Dedifferentiated amniotic fluid mesenchymal stem cell (primary cell): ENCODE data around the gene TP53RK.

Experiments used
- DNase-seq: peaks from one replicate; pipeline ENCODE4 v3.0.0-alpha.2; 2016; ENCODE audit errors: extremely low spot score

TP53RK gene

GRCh38 chr20:46689082-46689753 lies at the start of gene TP53RK:
TSS of gene TP53RK (minus strand) at chr20:46689444. CDS start at chr20:46689414, 30 bp downstream.
- DNase-seq = peak; percentile 100

- no peak for DNase-seq
Observed at GRCh38 chr20:46735436-46735835, 46.2 kb upstream of the TP53RK start.

GRCh38 chr20:46731770-46732169 lies 42.5 kb upstream of the TP53RK start:
- DNase-seq = no peak

- DNase-seq = no peak
Observed at GRCh38 chr20:46725186-46726165, 36.2 kb upstream of the TP53RK start.

GRCh38 chr20:46724343-46724959 lies 35.2 kb upstream of the TP53RK start:
- DNase-seq = no peak

- DNase-seq = no peak
Observed at GRCh38 chr20:46723039-46723438, 33.8 kb upstream of the TP53RK start.

GRCh38 chr20:46722450-46722849 lies 33.2 kb upstream of the TP53RK start:
- no peak for DNase-seq

GRCh38 chr20:46721476-46721875 lies 32.2 kb upstream of the TP53RK start:
- DNase-seq = no peak

- DNase-seq = no peak
Observed at GRCh38 chr20:46720776-46721425, 31.7 kb upstream of the TP53RK start.

- DNase-seq = no peak
Observed at GRCh38 chr20:46720019-46720418, 30.8 kb upstream of the TP53RK start.

- DNase-seq = no peak
Observed at GRCh38 chr20:46717818-46718541, 28.7 kb upstream of the TP53RK start.

- DNase-seq = peak; percentile 61
Observed at GRCh38 chr20:46715292-46715756, 26.1 kb upstream of the TP53RK start.

GRCh38 chr20:46713957-46714834 lies 25.0 kb upstream of the TP53RK start:
- no peak for DNase-seq

- DNase-seq = no peak
Observed at GRCh38 chr20:46712056-46712636, 22.9 kb upstream of the TP53RK start.

- no peak for DNase-seq
Observed at GRCh38 chr20:46710153-46710913, 21.1 kb upstream of the TP53RK start.

- DNase-seq = no peak
Observed at GRCh38 chr20:46709459-46710152, 20.4 kb upstream of the TP53RK start, which contains the start of gene SLC2A10. TSS of gene SLC2A10 (plus strand) at chr20:46709649. CDS start at chr20:46709737, 88 bp downstream.

GRCh38 chr20:46709055-46709458 lies 19.8 kb upstream of the TP53RK start:
- no peak for DNase-seq

- no peak for DNase-seq
Observed at GRCh38 chr20:46708172-46708860, 19.1 kb upstream of the TP53RK start.
